Keratinocyte (primary cell): Measurements from ENCODE around the gene TREH. TPM values are rescaled to one million over a fixed set of nuclear protein-coding genes. Genes with fewer than 3 reads are reported as not detected.

Experiments
- DNase-seq: peaks from one replicate; pipeline ENCODE4 v3.0.0-alpha.2; 2011; ENCODE audit warnings: low read depth, missing footprints, low spot score
- FAIRE-seq: peaks from 2 replicates; lab custom pipeline; 2011; peaks lifted over from hg19 to GRCh38; lab: Jason Lieb, UNC
- H2AFZ ChIP-seq: 2 replicates; pipeline ENCODE4 v1.6.0; 2012; ENCODE audit warnings: low read length, control low read depth, inconsistent platforms; ENCODE audit not compliant: control insufficient read depth
- H3K27ac ChIP-seq: 2 replicates; pipeline ENCODE4 v1.5.1; 2011; ENCODE audit warnings: low read length; ENCODE audit not compliant: control insufficient read depth, insufficient read depth
- H3K27me3 ChIP-seq: 3 replicates; pipeline ENCODE4 v1.6.0; 2011; ENCODE audit warnings: low read length; ENCODE audit not compliant: control insufficient read depth, insufficient read depth; ENCODE audit errors: extremely low read depth
- H3K36me3 ChIP-seq, 2 experiments: 2 replicates in 1 of 2; 3 replicates in 1 of 2; pipeline ENCODE4 v1.5.1; 2011; ENCODE audit warnings: low read length in 2 of 2, mild to moderate bottlenecking in 1 of 2; ENCODE audit not compliant: control insufficient read depth in 2 of 2, insufficient read depth in 2 of 2; ENCODE audit errors: extremely low read depth in 1 of 2
- H3K4me1 ChIP-seq: 3 replicates; pipeline ENCODE4 v1.5.1; 2011; ENCODE audit warnings: low read length; ENCODE audit not compliant: control insufficient read depth, insufficient read depth; ENCODE audit errors: extremely low read depth
- H3K4me2 ChIP-seq: 3 replicates; pipeline ENCODE4 v1.6.0; 2011; ENCODE audit warnings: low read depth, low read length; ENCODE audit not compliant: control insufficient read depth, insufficient read depth; ENCODE audit errors: extremely low read depth
- H3K4me3 ChIP-seq, 3 experiments: fragments of 200-600 bp in 1 of 3; sonication (generic) in 1 of 3; 2 replicates in 2 of 3; 3 replicates in 1 of 3; pipeline ENCODE4 v1.5.1; 2011 to 2016; ENCODE audit warnings: low read length in 3 of 3, mild to moderate bottlenecking in 3 of 3, control low read depth in 2 of 3, inconsistent platforms in 1 of 3, low read depth in 1 of 3, mixed read lengths in 1 of 3, mixed run types in 1 of 3, moderate library complexity in 1 of 3; ENCODE audit not compliant: control insufficient read depth in 2 of 3, insufficient read depth in 2 of 3; ENCODE audit errors: extremely low read depth in 1 of 3
- H3K79me2 ChIP-seq: 2 replicates; pipeline ENCODE4 v1.6.0; 2012; ENCODE audit warnings: low read length; ENCODE audit not compliant: control insufficient read depth, insufficient read depth
- H3K9ac ChIP-seq: 3 replicates; pipeline ENCODE4 v1.6.0; 2011; ENCODE audit warnings: low read length; ENCODE audit not compliant: control insufficient read depth, insufficient read depth; ENCODE audit errors: extremely low read depth
- H3K9me1 ChIP-seq: 3 replicates; pipeline ENCODE4 v1.6.0; 2011; ENCODE audit warnings: low read length; ENCODE audit not compliant: control insufficient read depth, insufficient read depth; ENCODE audit errors: extremely low read depth
- H3K9me3 ChIP-seq: 2 replicates; pipeline ENCODE4 v1.5.1; 2012; ENCODE audit warnings: low read depth, low read length; ENCODE audit not compliant: control insufficient read depth
- H4K20me1 ChIP-seq: 3 replicates; pipeline ENCODE4 v1.6.0; 2011; ENCODE audit warnings: low read length; ENCODE audit not compliant: control insufficient read depth, insufficient read depth; ENCODE audit errors: extremely low read depth
- CTCF ChIP-seq, 3 experiments: IDR thresholded peaks in 1 of 3; conservative IDR thresholded peaks in 1 of 3; optimal IDR thresholded peaks in 1 of 3; 2 replicates in 2 of 3; 3 replicates in 1 of 3; pipeline versions ENCODE3 to v1.5.1; 2011; ENCODE audit warnings: low read length in 3 of 3, mild to moderate bottlenecking in 3 of 3, moderate library complexity in 2 of 3, control low read depth in 1 of 3, inconsistent platforms in 1 of 3; ENCODE audit not compliant: insufficient read depth in 2 of 3; ENCODE audit errors: extremely low read depth in 1 of 3
- EZH2 ChIP-seq: IDR thresholded peaks from one replicate; pipeline ENCODE4 v1.6.1; 2012; ENCODE audit warnings: inconsistent platforms, mild to moderate bottlenecking, low read length, moderate library complexity
- dilution Hi-C: fragments of 300-500 bp; cut with MboI; formaldehyde crosslinking; loops from one replicate; pipeline ENCODE4 v1.7.0; 2020; ENCODE audit warnings: low sequenced_read_pairs; ENCODE audit not compliant: extremely low pct_ligation_motif_present
- polyA plus RNA-seq, 5 experiments: library from polyadenylated mRNA; depleted of rRNA in 3 of 5; stranded (reverse) in 3 of 5; stranded (forward) in 1 of 5; unstranded in 1 of 5; fragments of >200 nt; gene quantifications; 1 replicate in 1 of 5; 2 replicates in 3 of 5; 3 replicates in 1 of 5; pipeline versions ENCODE4 v1.2.1 to v1.2.3, GENCODE V29; 2011 to 2012; ENCODE audit warnings: missing spikeins in 2 of 5, low read depth in 1 of 5, low replicate concordance in 1 of 5

The TREH gene
- polyA plus RNA-seq, 1 donor (not counting 4 experiments of a cell fraction or from before 2014, with no cell fraction given): not detected

- H3K4me2 ChIP-seq: no peak overlapping the region
- TF ChIP-seq EZH2: no peak
- TF ChIP-seq CTCF (optimal IDR thresholded peaks at IDR 0.05 in 1 of 3, IDR thresholded peaks at IDR 0.05 in 1 of 3, conservative IDR thresholded peaks at IDR 0.05 in 1 of 3; ENCODE audit: extremely low read depth in 1 of 3, insufficient read depth in 2 of 3, low read length in 3 of 3): no peak
- dilution Hi-C loops: no loop called here
- no peaks in the 10 kb centered on the region for H3K27me3 ChIP-seq
- no peaks in the 10 kb centered on the region for H3K9me3 ChIP-seq
- DNase-seq: no peak
- H3K79me2 ChIP-seq: no peaks in the 10 kb centered on the region
- H3K4me3 ChIP-seq: no peak overlapping the region
- H4K20me1 ChIP-seq: no peaks in the 10 kb centered on the region
- no peak overlapping the region for H3K27ac ChIP-seq
- no peak for FAIRE-seq
- H3K4me1 ChIP-seq: peaks cover 2% of the 10 kb centered on the region
- H3K9ac ChIP-seq: no peak overlapping the region
- no peaks in the 10 kb centered on the region for H3K9me1 ChIP-seq
- H2AFZ ChIP-seq: no peak overlapping the region
- H3K36me3 ChIP-seq: no peaks in the 10 kb centered on the region
Observed at GRCh38 chr11:118666371-118666770, 13.1 kb downstream of the TREH start.

- Histone ChIP-seq H3K27me3 (no peaks in the 10 kb centered on the region), H3K79me2 (no peaks in the 10 kb centered on the region), H3K27ac (no peak overlapping the region), H3K4me1 (peaks cover 2% of the 10 kb centered on the region), H3K36me3 (no peaks in the 10 kb centered on the region), H4K20me1 (peaks cover 4% of the 10 kb centered on the region), H3K9me3 (no peaks in the 10 kb centered on the region), H3K4me3 (no peak overlapping the region), H2AFZ (no peak overlapping the region), H3K9ac (no peak overlapping the region), H3K4me2 (no peak overlapping the region), H3K9me1 (no peaks in the 10 kb centered on the region)
- DNase-seq (no peak), FAIRE-seq (no peak)
- TF ChIP-seq EZH2: no peak
- no peak for TF ChIP-seq CTCF (optimal IDR thresholded peaks at IDR 0.05 in 1 of 3, IDR thresholded peaks at IDR 0.05 in 1 of 3, conservative IDR thresholded peaks at IDR 0.05 in 1 of 3; ENCODE audit: extremely low read depth in 1 of 3, insufficient read depth in 2 of 3, low read length in 3 of 3)
- dilution Hi-C loops: no loop called here
Observed at GRCh38 chr11:118663902-118664301, 15.5 kb downstream of the TREH start.
